H9 (cell line): Measurements from ENCODE around the gene CCNYL1. TPM values are rescaled to one million over a fixed set of nuclear protein-coding genes. Genes with fewer than 3 reads are reported as not detected.

Experiments used
- DNase-seq: peaks from one replicate; pipeline ENCODE4 v3.0.0-alpha.2; 2017
- H2AFZ ChIP-seq: one replicate; pipeline ENCODE4 v1.6.1; 2013; ENCODE audit warnings: mild to moderate bottlenecking, low read length, control low read depth, moderate library complexity
- H2AK5ac ChIP-seq: 2 replicates; pipeline ENCODE4 v1.6.1; 2013; ENCODE audit warnings: low read length, control low read depth, mixed read lengths; ENCODE audit not compliant: insufficient read length
- H2BK120ac ChIP-seq: one replicate; pipeline ENCODE4 v1.6.1; 2013; ENCODE audit warnings: low read depth, mild to moderate bottlenecking, low read length, control low read depth, inconsistent platforms; ENCODE audit not compliant: poor library complexity, severe bottlenecking
- H2BK12ac ChIP-seq: 2 replicates; pipeline ENCODE4 v1.6.1; 2013; ENCODE audit warnings: low read length, control low read depth, mixed read lengths, low read depth; ENCODE audit not compliant: insufficient read length
- H2BK15ac ChIP-seq: 2 replicates; pipeline ENCODE4 v1.6.1; 2013; ENCODE audit warnings: low read depth, low read length, control low read depth
- H2BK20ac ChIP-seq: one replicate; pipeline ENCODE4 v1.6.1; 2013; ENCODE audit warnings: low read depth, mild to moderate bottlenecking, low read length, control low read depth, inconsistent platforms; ENCODE audit not compliant: poor library complexity, severe bottlenecking
- H2BK5ac ChIP-seq: 2 replicates; pipeline ENCODE4 v1.6.1; 2013; ENCODE audit warnings: low read length, control low read depth, mixed read lengths; ENCODE audit not compliant: insufficient read length
- H3K14ac ChIP-seq: 2 replicates; pipeline ENCODE4 v1.6.1; 2013; ENCODE audit warnings: low read length, control low read depth; ENCODE audit not compliant: insufficient read depth
- H3K18ac ChIP-seq: 2 replicates; pipeline ENCODE4 v1.6.1; 2013; ENCODE audit warnings: low read depth, mild to moderate bottlenecking, mixed read lengths, low read length, control low read depth; ENCODE audit not compliant: insufficient read length
- H3K23ac ChIP-seq: 2 replicates; pipeline ENCODE4 v1.6.1; 2013; ENCODE audit warnings: low read length, control low read depth, mixed read lengths, low read depth; ENCODE audit not compliant: insufficient read length
- H3K23me2 ChIP-seq: 2 replicates; pipeline ENCODE4 v1.6.1; 2013; ENCODE audit warnings: low read depth, mild to moderate bottlenecking, mixed read lengths, low read length, control low read depth; ENCODE audit not compliant: insufficient read length, poor library complexity, severe bottlenecking
- H3K27ac ChIP-seq: 2 replicates; pipeline ENCODE4 v1.5.1; 2013; ENCODE audit warnings: low read length, control low read depth, mixed read lengths, low read depth; ENCODE audit not compliant: insufficient read length
- H3K27me3 ChIP-seq: 2 replicates; pipeline ENCODE4 v1.6.1; 2013; ENCODE audit warnings: low read length, control low read depth, inconsistent platforms; ENCODE audit not compliant: insufficient read depth
- H3K4ac ChIP-seq: 2 replicates; pipeline ENCODE4 v1.6.1; 2013; ENCODE audit warnings: low read depth, mild to moderate bottlenecking, control low read depth, inconsistent platforms, low read length, moderate library complexity
- H3K4me1 ChIP-seq: 2 replicates; pipeline ENCODE4 v1.6.1; 2013; ENCODE audit warnings: low read length, control low read depth, inconsistent platforms; ENCODE audit not compliant: insufficient read depth
- H3K4me2 ChIP-seq: 2 replicates; pipeline ENCODE4 v1.6.1; 2013; ENCODE audit warnings: low read length, control low read depth, mixed read lengths; ENCODE audit not compliant: insufficient read length, insufficient read depth
- H3K56ac ChIP-seq: 2 replicates; pipeline ENCODE4 v1.6.1; 2013; ENCODE audit warnings: low read depth, mild to moderate bottlenecking, mixed read lengths, low read length, control low read depth; ENCODE audit not compliant: insufficient read length
- H3K79me1 ChIP-seq: 2 replicates; pipeline ENCODE4 v1.6.1; 2013; ENCODE audit warnings: low read depth, mild to moderate bottlenecking, moderate library complexity, low read length, control low read depth, inconsistent platforms; ENCODE audit not compliant: insufficient read depth, poor library complexity, severe bottlenecking
- H3K79me2 ChIP-seq: 2 replicates; pipeline ENCODE4 v1.6.1; 2013; ENCODE audit warnings: low read length, control low read depth, inconsistent platforms; ENCODE audit not compliant: insufficient read depth
- H3K9ac ChIP-seq: 2 replicates; pipeline ENCODE4 v1.6.1; 2013; ENCODE audit warnings: low read length, control low read depth, mixed read lengths; ENCODE audit not compliant: insufficient read length; ENCODE audit errors: extremely low read depth
- H3K9me3 ChIP-seq: one replicate; pipeline ENCODE4 v1.6.1; 2013; ENCODE audit warnings: low read depth, low read length, inconsistent platforms; ENCODE audit not compliant: control insufficient read depth
- H3T11ph ChIP-seq: one replicate; pipeline ENCODE4 v1.6.1; 2013; ENCODE audit warnings: mild to moderate bottlenecking, low read length, control low read depth, inconsistent platforms
- H4K20me1 ChIP-seq: one replicate; pipeline ENCODE4 v1.6.1; 2013; ENCODE audit not compliant: control insufficient read depth, insufficient read length, insufficient read depth
- H4K5ac ChIP-seq: 2 replicates; pipeline ENCODE4 v1.6.1; 2013; ENCODE audit warnings: low read depth, mild to moderate bottlenecking, mixed read lengths, low read length, control low read depth; ENCODE audit not compliant: insufficient read length
- H4K8ac ChIP-seq: replicated peaks from 2 replicates; pipeline ENCODE4 v1.6.1; 2013; ENCODE audit warnings: low read length, control low read depth, mixed read lengths, low read depth; ENCODE audit not compliant: insufficient read length
- H4K91ac ChIP-seq: 2 replicates; pipeline ENCODE4 v1.6.1; 2013; ENCODE audit warnings: low read depth, mild to moderate bottlenecking, moderate library complexity, mixed read lengths, low read length, control low read depth; ENCODE audit not compliant: insufficient read length
- H3K27ac Mint-ChIP-seq, 3 experiments: 2 replicates in 2 of 3; 3 replicates in 1 of 3; pipeline ENCODE4 v1.8.0; 2020 to 2021; ENCODE audit warnings: mixed read lengths in 3 of 3, mild to moderate bottlenecking in 1 of 3, moderate library complexity in 1 of 3
- H3K27me3 Mint-ChIP-seq: 2 replicates; pipeline ENCODE4 v1.8.0; 2021; ENCODE audit warnings: low read depth, mild to moderate bottlenecking, moderate library complexity, mixed read lengths
- H3K36me3 Mint-ChIP-seq, 3 experiments: 2 replicates in 2 of 3; 3 replicates in 1 of 3; pipeline ENCODE4 v1.8.0; 2020 to 2021; ENCODE audit warnings: low read depth in 3 of 3, mixed read lengths in 3 of 3; ENCODE audit not compliant: insufficient read depth in 1 of 3
- H3K4me1 Mint-ChIP-seq, 2 experiments: 2 replicates each; pipeline ENCODE4 v1.8.0; 2020; ENCODE audit warnings: mixed read lengths in 2 of 2
- H3K4me3 Mint-ChIP-seq, 2 experiments: 2 replicates in 1 of 2; 3 replicates in 1 of 2; pipeline ENCODE4 v1.8.0; 2020 to 2021; ENCODE audit warnings: mild to moderate bottlenecking in 2 of 2, mixed read lengths in 2 of 2, moderate library complexity in 1 of 2
- H3K9me3 Mint-ChIP-seq, 2 experiments: 2 replicates in 1 of 2; 3 replicates in 1 of 2; pipeline ENCODE4 v1.8.0; 2020; ENCODE audit warnings: mild to moderate bottlenecking in 2 of 2, mixed read lengths in 2 of 2, moderate library complexity in 1 of 2
- WGBS: extraction: QIAGEN DNeasy Blood & Tissue Kit; methylation state at CpG from one replicate; pipeline ENCODE4 v1.1.7; 2013; ENCODE audit warnings: missing lambda C conversion rate, low lambda C conversion rate, mixed read lengths; ENCODE audit not compliant: insufficient read length; ENCODE audit errors: extremely low coverage; 5-methylcytosine and 5-hydroxymethylcytosine counted together
- total RNA-seq: library from RNA; stranded (reverse); gene quantifications from 2 replicates; pipeline ENCODE4 v1.2.1, GENCODE V29; 2021
- TF ChIP-seq, protein P1 (sequence below): fragments of 200-600 bp; sonication (generic); conservative IDR thresholded peaks from 3 replicates; pipeline ENCODE4 v1.8.0; 2021; ENCODE audit warnings: antibody characterized with exemption, mild to moderate bottlenecking

The CCNYL1 gene
- total RNA-seq, 1 experiment from 2014 or later, result 27.0 TPM

DNA sequence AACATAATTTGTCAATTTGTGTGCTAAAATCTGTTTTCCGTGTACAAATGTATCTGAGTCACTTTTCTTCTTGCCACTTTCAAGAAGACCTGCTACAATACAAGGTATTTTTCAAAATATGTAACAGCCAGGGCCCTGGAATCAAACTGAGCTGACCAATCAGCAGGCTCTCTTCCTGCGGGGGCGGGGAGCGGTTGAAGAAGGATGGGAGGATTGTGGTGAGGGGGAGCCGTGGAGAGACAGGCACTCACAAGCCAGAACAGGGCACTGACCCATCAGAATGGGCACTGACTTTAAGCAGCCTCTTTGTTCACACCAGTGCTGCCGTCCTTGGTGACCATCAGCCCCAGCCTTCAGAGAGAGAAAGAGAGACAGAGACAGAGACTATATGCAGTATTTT, 40.6 kb upstream of the CCNYL1 start:
- Histone ChIP-seq H3K23me2 (no peaks in the 10 kb centered on the region), H4K20me1 (no peaks in the 10 kb centered on the region), H2BK5ac (no peak overlapping the region), H3K27me3 (no peaks in the 10 kb centered on the region), H4K5ac (no peak overlapping the region), H3K27ac (no peak overlapping the region), H3K18ac (no peak overlapping the region), H3K9ac (no peak overlapping the region), H2BK120ac (no peak overlapping the region), H3K56ac (no peak overlapping the region), H3T11ph (no peak overlapping the region), H4K8ac (no peak overlapping the region), H3K14ac (no peak overlapping the region), H3K4me2 (no peak overlapping the region), H2AFZ (no peak overlapping the region), H3K4ac (no peak overlapping the region), H2BK15ac (no peak overlapping the region), H3K23ac (no peak overlapping the region), H3K4me1 (peaks cover 6% of the 10 kb centered on the region; the same call in 1 of the 2 replicates), H4K91ac (no peak overlapping the region), H3K79me2 (no peaks in the 10 kb centered on the region), H3K9me3 (no peaks in the 10 kb centered on the region), H2AK5ac (no peak overlapping the region), H3K79me1 (no peaks in the 10 kb centered on the region), H2BK12ac (no peak overlapping the region), H2BK20ac (no peak overlapping the region)
- no peaks in the 10 kb centered on the region for H3K27me3 Mint-ChIP-seq
- H3K4me3 Mint-ChIP-seq, result peak overlapping the region in 1 of 2 experiments; percentile 61; a peak in 1 of 5 replicates
- TF ChIP-seq, protein P1, sequence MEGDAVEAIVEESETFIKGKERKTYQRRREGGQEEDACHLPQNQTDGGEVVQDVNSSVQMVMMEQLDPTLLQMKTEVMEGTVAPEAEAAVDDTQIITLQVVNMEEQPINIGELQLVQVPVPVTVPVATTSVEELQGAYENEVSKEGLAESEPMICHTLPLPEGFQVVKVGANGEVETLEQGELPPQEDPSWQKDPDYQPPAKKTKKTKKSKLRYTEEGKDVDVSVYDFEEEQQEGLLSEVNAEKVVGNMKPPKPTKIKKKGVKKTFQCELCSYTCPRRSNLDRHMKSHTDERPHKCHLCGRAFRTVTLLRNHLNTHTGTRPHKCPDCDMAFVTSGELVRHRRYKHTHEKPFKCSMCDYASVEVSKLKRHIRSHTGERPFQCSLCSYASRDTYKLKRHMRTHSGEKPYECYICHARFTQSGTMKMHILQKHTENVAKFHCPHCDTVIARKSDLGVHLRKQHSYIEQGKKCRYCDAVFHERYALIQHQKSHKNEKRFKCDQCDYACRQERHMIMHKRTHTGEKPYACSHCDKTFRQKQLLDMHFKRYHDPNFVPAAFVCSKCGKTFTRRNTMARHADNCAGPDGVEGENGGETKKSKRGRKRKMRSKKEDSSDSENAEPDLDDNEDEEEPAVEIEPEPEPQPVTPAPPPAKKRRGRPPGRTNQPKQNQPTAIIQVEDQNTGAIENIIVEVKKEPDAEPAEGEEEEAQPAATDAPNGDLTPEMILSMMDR, result no peak
- no peaks in the 10 kb centered on the region for H3K36me3 Mint-ChIP-seq
- DNase-seq, result peak; percentile 61
- peak overlapping the region in 2 of 3 experiments; percentile 69 to 95; a peak in 4 of 7 replicates for H3K27ac Mint-ChIP-seq
- no CpG with 5 or more reads among the region's 6 CpGs for WGBS
- H3K9me3 Mint-ChIP-seq, result no peaks in the 10 kb centered on the region
- H3K4me1 Mint-ChIP-seq, result peaks cover 22 to 30% of the 10 kb centered on the region in 2 experiments
